Testis (tissue), 3 donors: ENCODE measurements around the gene PTPN3. TPM values are rescaled to one million over a fixed set of nuclear protein-coding genes. Genes with fewer than 3 reads are reported as not detected.

Source experiments
- DNase-seq: peaks from one replicate; pipeline ENCODE4 v3.0.0-alpha.2; 2019
- H3K27ac ChIP-seq, 2 donors: fragments of 200-600 bp; sonication (generic); one replicate each; pipeline ENCODE4 v1.5.1; 2019
- H3K27me3 ChIP-seq: fragments of 200-600 bp; sonication (generic); one replicate; pipeline ENCODE4 v1.5.1; 2019
- H3K36me3 ChIP-seq: fragments of 200-600 bp; sonication (generic); one replicate; pipeline ENCODE4 v1.5.1; 2017; ENCODE audit warnings: low read depth; ENCODE audit errors: missing control alignments
- H3K4me1 ChIP-seq: fragments of 200-600 bp; sonication (generic); one replicate; pipeline ENCODE4 v1.5.1; 2019
- H3K4me3 ChIP-seq, 2 donors: fragments of 200-600 bp; sonication (generic); one replicate each; pipeline ENCODE4 v1.5.1; 2017 to 2019
- H3K9me3 ChIP-seq: fragments of 200-600 bp; sonication (generic); one replicate; pipeline ENCODE4 v1.5.1; 2017
- CTCF ChIP-seq, 3 experiments: fragments of 450-650 bp in 2 of 3; fragments of 200-600 bp in 1 of 3; sonication (generic) in 1 of 3; IDR thresholded peaks; one replicate each; pipeline ENCODE4 v1.5.1; 2016 to 2019; ENCODE audit warnings: antibody characterized with exemption in 3 of 3, mild to moderate bottlenecking in 2 of 3, moderate library complexity in 1 of 3
- POLR2A ChIP-seq: fragments of 450-650 bp; IDR thresholded peaks from one replicate; pipeline ENCODE4 v1.6.1; 2017; ENCODE audit warnings: antibody characterized with exemption, mild to moderate bottlenecking, moderate library complexity
- WGBS, 2 donors: methylation state at CpG; one replicate each; pipeline ENCODE4 v1.1.5; 2018; 5-methylcytosine and 5-hydroxymethylcytosine counted together
- intact Hi-C: fragments of 100-400 bp; cut with DNase I; formaldehyde crosslinking; loops from one replicate; pipeline ENCODE4 v1.15.1; 2023; ENCODE audit warnings: low total_unique reads
- polyA plus RNA-seq: library from polyadenylated mRNA; stranded (reverse); fragments of 350-450 nt; fragmentation: Illumina TruSeq; extraction: RNeasy Lipid Tissue Mini Kit (QIAGEN cat#74804); gene quantifications from one replicate; pipeline ENCODE4 v1.2.3, GENCODE V29; 2014; ENCODE audit warnings: low read depth, low replicate concordance; ENCODE audit not compliant: insufficient read depth
- total RNA-seq, 2 donors: library from RNA; depleted of rRNA; stranded (reverse); fragments of >200 nt; gene quantifications; one replicate each; pipeline ENCODE4 v1.2.3, GENCODE V29; 2016

PTPN3 gene
- total and polyA plus RNA-seq, 3 donors from 2014 or later: 6.6 to 8.1 (median 7.0) TPM

- Histone ChIP-seq H3K9me3 (no peaks in the 10 kb centered on the region), H3K27ac (no peak overlapping the region), H3K27me3 (no peaks in the 10 kb centered on the region), H3K4me3 (no peak overlapping the region), H3K36me3 (no peaks in the 10 kb centered on the region), H3K4me1 (no peaks in the 10 kb centered on the region)
- TF ChIP-seq POLR2A (no peak), CTCF (IDR thresholded peaks at IDR 0.05) (no peak)
- WGBS, 2 donors: 96% methylated on average over 3 of the region's 3 CpGs
- no peak for DNase-seq
- intact Hi-C loops: no loop called here
Measured at GRCh38 chr9:109382585-109382984, 115.5 kb downstream of the PTPN3 start.

DNA sequence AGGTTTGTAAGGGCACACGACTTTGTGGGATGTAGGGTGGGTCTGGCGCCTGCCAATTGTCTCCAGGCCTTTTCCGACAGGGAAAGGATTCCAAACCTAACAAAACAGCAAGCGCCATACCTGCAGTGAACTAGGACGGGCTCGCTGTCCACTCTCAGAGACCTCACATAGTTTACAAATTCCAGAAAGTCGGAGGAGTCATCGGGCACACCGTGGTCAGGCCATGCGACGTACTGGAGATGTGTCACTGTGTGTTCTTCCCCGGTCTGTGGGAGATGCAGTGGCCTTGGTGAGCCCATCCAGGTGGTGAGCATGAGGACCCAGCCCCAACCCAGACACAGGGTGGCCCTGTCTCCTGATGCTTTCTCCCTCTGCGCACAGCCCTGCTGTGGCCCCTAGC, 115.9 kb downstream of the PTPN3 start:
- 85% methylated on average over 13 of the region's 13 CpGs for WGBS, 2 donors
- no peak for DNase-seq
- no peaks in the 10 kb centered on the region for H3K36me3 ChIP-seq
- H3K4me3 ChIP-seq: no peak overlapping the region
- no peaks in the 10 kb centered on the region for H3K9me3 ChIP-seq
- no peak overlapping the region for H3K27ac ChIP-seq
- no peak for TF ChIP-seq CTCF (IDR thresholded peaks at IDR 0.05)
- no peak for TF ChIP-seq POLR2A
- no peaks in the 10 kb centered on the region for H3K4me1 ChIP-seq
- intact Hi-C loops: no loop called here
- no peaks in the 10 kb centered on the region for H3K27me3 ChIP-seq

DNA sequence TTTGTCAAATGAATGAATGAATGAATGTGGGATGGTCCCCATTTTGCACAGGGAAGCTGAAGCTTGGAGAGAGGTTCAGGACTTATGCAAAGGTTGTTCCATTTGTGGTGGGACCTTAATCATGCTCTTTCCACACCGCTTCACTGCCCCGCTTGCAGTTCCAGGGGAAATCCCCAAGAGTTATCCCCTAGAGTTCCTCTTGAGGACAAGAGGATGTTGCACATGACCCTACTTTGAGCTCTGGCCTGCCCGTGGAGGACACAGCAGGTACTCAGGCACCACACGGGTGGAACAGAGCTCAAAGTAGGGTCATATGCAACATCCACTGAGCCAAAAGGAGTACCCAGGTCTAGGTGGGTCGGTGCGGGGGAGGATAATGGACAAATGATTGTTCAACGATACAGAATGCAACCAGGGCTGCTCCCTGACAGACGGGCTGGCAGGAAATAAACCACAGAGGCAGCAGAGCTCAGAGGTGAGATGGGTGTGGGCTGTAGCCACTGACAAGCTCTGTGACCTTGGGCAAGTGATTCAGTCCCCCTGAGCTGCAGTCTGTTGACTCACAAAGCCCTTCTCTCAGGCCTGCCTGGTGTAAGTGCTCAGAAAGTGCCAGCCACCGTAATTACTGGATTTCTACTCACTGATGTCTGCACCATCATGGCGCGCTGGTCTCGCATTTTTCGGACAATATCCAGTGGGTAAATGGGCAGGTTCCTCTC, 116.9 kb downstream of the PTPN3 start:
- no peaks in the 10 kb centered on the region for H3K4me1 ChIP-seq
- intact Hi-C loops: no loop called here
- no peak for DNase-seq
- no peaks in the 10 kb centered on the region for H3K27me3 ChIP-seq
- TF ChIP-seq POLR2A (no peak), CTCF (IDR thresholded peaks at IDR 0.05) (no peak)
- H3K9me3 ChIP-seq: no peaks in the 10 kb centered on the region
- H3K4me3 ChIP-seq: no peak overlapping the region
- H3K36me3 ChIP-seq: no peaks in the 10 kb centered on the region
- H3K27ac ChIP-seq: no peak overlapping the region
- WGBS, 2 donors: 83 to 85% methylated on average over 13 of the region's 13 CpGs

GRCh38 chr9:109379513-109379912, 118.6 kb downstream of the PTPN3 start:
- Histone ChIP-seq H3K9me3 (no peaks in the 10 kb centered on the region), H3K27me3 (no peaks in the 10 kb centered on the region), H3K27ac (no peak overlapping the region), H3K36me3 (no peaks in the 10 kb centered on the region), H3K4me3 (no peak overlapping the region), H3K4me1 (no peaks in the 10 kb centered on the region)
- no peak for DNase-seq
- no peak for TF ChIP-seq CTCF (IDR thresholded peaks at IDR 0.05)
- intact Hi-C loops: no loop called here
- WGBS, 2 donors: 95 to 97% methylated on average over 7 of the region's 7 CpGs

GRCh38 chr9:109378316-109378715, 119.8 kb downstream of the PTPN3 start:
- no peaks in the 10 kb centered on the region for H3K27me3 ChIP-seq
- no peak overlapping the region for H3K27ac ChIP-seq
- H3K9me3 ChIP-seq: no peaks in the 10 kb centered on the region
- no peak overlapping the region for H3K4me3 ChIP-seq
- WGBS, 2 donors: 89 to 95% methylated on average over 4 of the region's 4 CpGs
- intact Hi-C loops: no loop called here
- no peaks in the 10 kb centered on the region for H3K4me1 ChIP-seq
- no peaks in the 10 kb centered on the region for H3K36me3 ChIP-seq
- no peak for DNase-seq
- TF ChIP-seq CTCF (IDR thresholded peaks at IDR 0.05) (no peak), POLR2A (no peak)
